Measurements from ENCODE around the gene ASB2.

DNA sequence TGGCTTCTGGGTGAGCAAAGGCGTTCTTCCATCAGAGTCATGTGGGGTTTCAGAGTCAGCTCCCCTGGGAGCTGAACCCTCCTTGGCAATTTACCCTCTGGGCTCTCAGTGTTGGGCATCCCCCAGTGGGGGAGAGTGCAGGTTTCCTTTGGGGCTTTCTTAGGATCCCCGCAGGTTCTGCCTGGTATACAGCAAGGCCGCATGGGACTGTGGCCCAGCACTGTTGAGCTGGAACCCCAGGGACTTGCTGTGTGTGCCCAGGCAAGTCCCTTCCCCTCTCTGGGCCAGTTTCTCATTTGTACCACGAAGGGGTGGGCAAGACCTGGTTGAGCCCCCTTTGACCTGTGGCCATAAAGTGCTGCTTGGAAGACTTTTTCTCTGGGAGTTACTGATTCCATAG lies 43.7 kb downstream of the ASB2 start:
- no peak for TF ChIP-seq CTCF (IDR thresholded peaks at IDR 0.05)
- no peak for TF ChIP-seq POLR2A (IDR thresholded peaks at IDR 0.05)
- TF ChIP-seq EP300 (IDR thresholded peaks at IDR 0.05) = no peak
- TF ChIP-seq POLR2AphosphoS5 (IDR thresholded peaks at IDR 0.05) = no peak

All from suprapubic skin (tissue), 4 donors.